ENCODE measurements around the gene ACOX3.

Gene ACOX3

DNA sequence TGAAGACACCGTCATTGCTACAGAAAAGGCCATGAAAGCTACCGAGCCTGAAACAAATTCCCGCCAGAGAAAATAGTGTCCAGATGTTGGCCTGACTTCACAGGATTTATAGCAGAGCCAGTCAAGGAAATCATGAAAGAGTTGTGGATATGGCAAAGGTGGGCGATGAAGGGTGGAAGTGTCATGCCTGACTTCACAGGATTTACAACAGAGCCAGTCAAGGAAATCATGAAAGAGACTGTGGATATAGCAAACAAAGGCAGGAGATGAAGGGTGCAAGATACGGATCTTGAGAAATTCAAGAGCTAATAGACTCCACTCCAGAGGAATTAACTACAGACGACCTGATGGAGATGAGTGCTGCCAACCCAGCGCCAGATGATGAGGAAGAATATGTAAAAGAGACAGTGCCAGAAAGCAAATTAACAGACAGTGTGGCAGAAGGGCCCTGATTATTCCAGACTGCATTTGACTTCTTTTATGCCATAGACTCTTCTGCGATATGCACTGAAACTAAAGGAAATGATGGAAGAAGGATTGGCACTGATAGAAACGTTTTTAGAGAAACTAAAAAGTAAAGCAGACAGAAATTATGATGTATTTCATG lies 17.2 kb upstream of the ACOX3 start:
- H3K4me3 ChIP-seq (ENCODE audit: low read length), result no peak overlapping the region
- no peak for DNase-seq (ENCODE audit: low read depth)
- TF ChIP-seq, protein P1, sequence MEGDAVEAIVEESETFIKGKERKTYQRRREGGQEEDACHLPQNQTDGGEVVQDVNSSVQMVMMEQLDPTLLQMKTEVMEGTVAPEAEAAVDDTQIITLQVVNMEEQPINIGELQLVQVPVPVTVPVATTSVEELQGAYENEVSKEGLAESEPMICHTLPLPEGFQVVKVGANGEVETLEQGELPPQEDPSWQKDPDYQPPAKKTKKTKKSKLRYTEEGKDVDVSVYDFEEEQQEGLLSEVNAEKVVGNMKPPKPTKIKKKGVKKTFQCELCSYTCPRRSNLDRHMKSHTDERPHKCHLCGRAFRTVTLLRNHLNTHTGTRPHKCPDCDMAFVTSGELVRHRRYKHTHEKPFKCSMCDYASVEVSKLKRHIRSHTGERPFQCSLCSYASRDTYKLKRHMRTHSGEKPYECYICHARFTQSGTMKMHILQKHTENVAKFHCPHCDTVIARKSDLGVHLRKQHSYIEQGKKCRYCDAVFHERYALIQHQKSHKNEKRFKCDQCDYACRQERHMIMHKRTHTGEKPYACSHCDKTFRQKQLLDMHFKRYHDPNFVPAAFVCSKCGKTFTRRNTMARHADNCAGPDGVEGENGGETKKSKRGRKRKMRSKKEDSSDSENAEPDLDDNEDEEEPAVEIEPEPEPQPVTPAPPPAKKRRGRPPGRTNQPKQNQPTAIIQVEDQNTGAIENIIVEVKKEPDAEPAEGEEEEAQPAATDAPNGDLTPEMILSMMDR (IDR thresholded peaks at IDR 0.05; ENCODE audit: insufficient read depth, low read depth, low read length, missing control alignments), result no peak

DNA sequence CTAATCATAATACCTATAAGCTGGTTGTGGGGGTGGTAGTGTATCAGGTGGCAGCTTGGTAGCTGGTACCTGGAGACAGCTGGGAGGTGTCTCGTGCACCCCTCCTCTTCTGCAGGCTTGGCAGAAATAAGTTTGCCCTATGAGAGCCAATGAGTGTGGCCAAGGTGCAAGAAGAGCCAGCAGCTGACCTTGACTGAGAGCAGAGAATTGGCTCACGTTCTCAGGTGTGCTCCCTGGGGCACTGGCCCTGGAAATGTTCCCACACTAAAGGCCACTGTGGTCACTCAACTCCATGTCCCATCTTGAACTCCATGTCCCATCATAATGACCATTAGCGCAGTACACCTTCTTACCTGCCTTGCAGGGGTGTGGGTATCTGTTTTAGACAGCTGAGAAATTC lies 13.4 kb upstream of the ACOX3 start:
- H3K4me3 ChIP-seq (ENCODE audit: low read length), result no peak overlapping the region
- TF ChIP-seq, protein P1 (IDR thresholded peaks at IDR 0.05; ENCODE audit: insufficient read depth, low read depth, low read length, missing control alignments), result no peak

DNA sequence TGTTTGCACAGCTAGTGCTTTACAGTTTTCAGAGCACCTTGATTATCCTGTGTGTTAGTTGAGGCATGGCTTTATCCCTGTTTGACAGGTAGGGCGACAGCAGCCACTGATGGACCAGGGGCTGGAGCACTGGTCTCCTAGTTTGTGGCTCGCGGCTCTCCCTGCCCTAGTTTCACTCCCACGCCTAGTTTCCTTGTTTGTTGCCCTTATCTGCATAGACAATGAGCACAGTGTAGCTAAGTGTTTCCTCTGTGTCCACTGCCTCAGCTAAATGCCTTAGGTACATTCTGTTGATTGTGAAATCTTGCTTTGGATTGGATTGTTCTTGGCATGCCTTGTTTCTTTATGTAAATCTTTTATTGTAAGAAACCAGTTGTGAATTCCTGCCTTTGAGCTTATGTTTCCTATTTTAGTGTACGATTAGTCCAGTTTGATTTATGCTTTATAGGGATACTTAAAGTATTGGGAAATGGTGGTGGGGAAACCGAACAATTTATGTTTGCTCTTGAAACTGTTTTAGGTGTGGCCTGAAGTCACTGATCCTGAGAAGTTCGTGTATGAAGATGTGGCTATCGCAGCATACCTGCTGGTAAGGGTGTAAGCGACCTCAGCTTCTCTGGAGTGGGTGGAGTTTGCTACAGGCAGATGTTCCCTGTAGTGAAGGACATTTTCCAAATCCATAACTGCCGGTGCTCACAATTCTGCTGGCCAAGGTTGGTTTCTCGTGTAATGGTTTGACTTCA lies 11.1 kb upstream of the ACOX3 start:
- H3K4me3 ChIP-seq (ENCODE audit: low read length), result no peak overlapping the region
- TF ChIP-seq, protein P1 (IDR thresholded peaks at IDR 0.05; ENCODE audit: insufficient read depth, low read depth, low read length, missing control alignments), result no peak
- peak; percentile 68 for DNase-seq (ENCODE audit: low read depth)

More for the DNA sequence above, 13.4 kb upstream of the ACOX3 start:
- no peak for DNase-seq (ENCODE audit: low read depth)

DNA sequence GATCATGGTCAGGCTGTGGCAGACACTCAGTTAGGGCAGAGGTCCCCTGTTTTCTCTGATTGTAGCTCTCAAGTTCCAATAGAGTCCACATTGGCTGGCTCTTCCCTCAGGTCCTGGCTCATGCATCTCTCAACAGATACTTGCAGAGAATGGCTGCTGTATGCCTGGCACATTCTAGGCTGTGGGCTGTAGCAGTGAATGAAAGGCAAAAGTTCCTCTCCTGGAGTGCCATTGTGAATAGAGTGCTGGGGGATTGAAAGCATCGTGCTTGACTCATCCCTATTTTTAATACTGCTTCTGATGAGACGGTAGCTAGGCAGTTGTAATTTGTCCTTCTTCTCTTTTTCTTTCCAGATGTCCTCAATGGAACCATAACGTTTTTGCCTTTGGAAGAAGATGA lies 5.6 kb upstream of the ACOX3 start:
- no peak overlapping the region for H3K4me3 ChIP-seq (ENCODE audit: low read length)
- TF ChIP-seq, protein P1 (IDR thresholded peaks at IDR 0.05; ENCODE audit: insufficient read depth, low read depth, low read length, missing control alignments), result no peak
- no peak for DNase-seq (ENCODE audit: low read depth)

DNA sequence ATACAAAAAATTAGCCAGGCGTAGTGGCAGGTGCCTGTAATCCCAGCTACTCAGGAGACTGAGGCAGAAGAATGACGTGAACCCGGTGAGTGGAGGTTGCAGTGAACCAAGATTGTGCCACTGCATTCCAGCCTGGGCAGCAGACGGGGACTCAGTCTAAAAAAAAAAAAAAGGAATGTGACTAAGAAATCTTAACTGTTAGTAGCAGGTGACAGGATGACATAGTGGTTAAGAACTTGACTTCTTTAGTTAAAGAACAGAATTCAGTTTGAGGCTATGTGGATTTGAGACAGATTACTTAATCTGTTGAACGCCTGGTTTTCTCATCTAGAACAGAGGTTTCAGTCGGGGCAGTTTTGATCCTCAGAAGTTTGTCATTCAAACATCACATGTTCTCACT lies 3.3 kb upstream of the ACOX3 start:
- no peak for DNase-seq (ENCODE audit: low read depth)
- TF ChIP-seq, protein P1 (IDR thresholded peaks at IDR 0.05; ENCODE audit: insufficient read depth, low read depth, low read length, missing control alignments), result no peak
- no peak overlapping the region for H3K4me3 ChIP-seq (ENCODE audit: low read length)

DNA sequence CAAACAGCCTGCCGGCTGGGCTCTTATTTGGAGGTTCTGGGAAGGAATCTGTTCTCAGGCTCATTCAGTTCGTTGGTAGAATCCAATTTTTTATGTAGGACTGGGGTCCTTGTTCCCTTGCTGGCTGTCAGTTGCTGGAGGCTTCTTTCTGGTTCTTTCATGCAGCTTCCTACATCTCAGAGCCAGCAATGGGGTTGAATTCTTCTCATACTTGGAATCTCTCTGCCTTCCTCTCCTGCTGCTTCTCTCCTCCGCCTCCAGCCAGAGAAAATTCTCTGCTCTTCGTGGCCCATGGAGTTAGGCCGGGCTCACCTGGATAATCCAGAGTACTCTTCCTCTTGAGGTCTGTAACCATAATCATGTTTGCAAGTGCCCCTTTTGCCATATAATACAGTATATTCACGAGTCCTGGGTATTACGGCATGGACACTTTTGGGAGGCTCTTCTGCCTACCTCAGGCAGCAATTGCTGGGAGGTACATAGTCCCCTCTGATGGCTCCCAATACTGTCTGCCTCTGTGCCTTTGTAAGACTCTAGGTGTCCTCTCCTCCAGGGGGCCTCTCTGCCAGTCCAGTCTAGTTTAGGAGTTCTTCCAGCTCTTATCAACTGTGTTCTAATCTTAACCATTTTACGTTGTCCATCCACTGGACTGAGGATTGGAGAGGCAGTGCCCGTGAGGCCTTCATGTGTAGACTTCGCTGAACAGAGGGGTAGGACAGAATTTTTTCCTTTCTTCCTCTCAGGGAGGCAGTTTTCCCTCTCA lies 2.3 kb upstream of the ACOX3 start:
- DNase-seq (ENCODE audit: low read depth), result no peak
- H3K4me3 ChIP-seq (ENCODE audit: low read length), result peak overlapping the region; percentile 90
- TF ChIP-seq, protein P1 (IDR thresholded peaks at IDR 0.05; ENCODE audit: insufficient read depth, low read depth, low read length, missing control alignments), result no peak
